ENCODE measurements around the gene LINC01488.
A peak's percentile ranks its signal among the peaks of the same experiment; 100 is the strongest.

- TF ChIP-seq CTCF (IDR thresholded peaks at IDR 0.05) = peak in 1 of 3 donors; percentile 20
- TF ChIP-seq POLR2A (IDR thresholded peaks at IDR 0.05) = no peak
- TF ChIP-seq POLR2AphosphoS5 (IDR thresholded peaks at IDR 0.05) = no peak
These were observed 58.9 kb downstream of the LINC01488 start for GRCh38 chr11:69540118-69541000.

All from breast epithelium (tissue), 3 donors.